DMS153 treated with DMSO at 0.1 percent for 48 hours (cell line): ENCODE results near the gene NSUN2.

Experiments used
- DNase-seq: peaks from one replicate; lab custom pipeline; 2025; ENCODE audit not compliant: unreplicated experiment; lab: John Stamatoyannopoulos, UW

Gene NSUN2

DNA sequence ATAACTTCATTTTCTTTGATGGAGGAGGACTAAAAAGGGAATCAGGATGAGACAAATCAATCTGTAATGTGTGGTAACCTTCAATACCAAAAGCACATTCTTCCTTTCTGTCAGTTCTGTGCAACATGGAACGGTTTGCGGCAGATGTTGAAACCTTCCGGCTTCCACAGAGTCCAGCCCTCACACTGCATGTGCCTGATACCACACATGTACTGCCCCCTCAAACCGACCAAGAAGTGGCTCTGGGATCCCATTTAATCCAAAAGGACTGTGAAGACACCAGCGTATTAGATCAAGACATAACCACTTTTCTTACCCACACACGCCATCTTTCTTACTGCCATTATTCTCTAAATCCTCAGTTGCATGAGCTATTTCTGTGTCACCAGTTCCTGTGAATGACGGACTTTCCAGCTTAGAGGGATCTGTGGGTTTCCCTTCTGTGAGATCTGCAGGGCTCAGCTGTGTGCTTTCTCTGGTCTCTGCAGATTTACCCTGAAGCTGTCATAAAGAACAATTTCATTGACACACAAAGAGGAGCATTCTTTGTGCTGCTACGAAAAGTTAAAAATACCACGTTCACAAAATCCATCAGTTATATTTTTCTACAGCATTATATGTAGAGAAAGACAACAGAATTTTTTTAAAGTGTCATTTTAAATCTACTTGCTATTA lies 25.8 kb downstream of the NSUN2 start:
- DNase-seq, result no peak

DNA sequence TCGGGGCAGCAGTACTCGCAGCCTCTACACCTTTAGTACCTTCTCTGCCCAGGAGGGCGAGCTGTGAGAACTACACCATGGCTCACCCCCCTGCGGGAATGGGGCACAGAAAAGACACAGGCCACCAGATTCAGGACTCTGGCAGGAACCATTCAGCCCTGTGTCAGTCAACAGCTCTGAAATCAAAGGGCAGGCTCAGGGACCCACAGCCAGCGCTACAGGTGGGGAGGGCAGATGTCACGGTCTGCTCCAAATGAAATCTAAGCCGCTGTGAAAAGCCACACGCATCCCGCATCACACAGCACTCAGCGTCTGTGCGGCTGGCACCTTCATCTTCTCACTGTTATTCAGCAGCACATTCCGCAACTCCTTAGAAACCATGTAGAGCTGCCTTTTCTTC lies 27.9 kb downstream of the NSUN2 start:
- DNase-seq, result no peak

DNA sequence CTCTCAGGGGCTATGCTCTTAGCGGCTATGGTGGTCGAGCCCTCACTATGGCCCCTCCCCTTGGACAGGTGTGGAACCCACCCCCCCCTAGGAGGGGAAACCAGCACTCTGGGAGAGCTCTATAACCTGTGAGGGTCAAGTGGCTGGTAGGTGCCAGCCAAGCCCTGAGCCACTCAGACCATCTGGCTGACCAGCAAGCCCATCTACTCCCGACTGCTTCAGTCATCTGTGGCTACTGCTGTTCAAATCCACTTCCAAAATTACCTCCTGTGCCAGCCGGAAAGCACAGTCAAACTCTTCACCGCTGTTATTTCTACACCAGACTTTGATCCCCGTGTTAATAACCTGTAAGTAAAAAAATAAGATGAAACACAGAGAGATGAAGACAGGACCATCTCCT lies 28.5 kb downstream of the NSUN2 start:
- DNase-seq, result no peak

DNA sequence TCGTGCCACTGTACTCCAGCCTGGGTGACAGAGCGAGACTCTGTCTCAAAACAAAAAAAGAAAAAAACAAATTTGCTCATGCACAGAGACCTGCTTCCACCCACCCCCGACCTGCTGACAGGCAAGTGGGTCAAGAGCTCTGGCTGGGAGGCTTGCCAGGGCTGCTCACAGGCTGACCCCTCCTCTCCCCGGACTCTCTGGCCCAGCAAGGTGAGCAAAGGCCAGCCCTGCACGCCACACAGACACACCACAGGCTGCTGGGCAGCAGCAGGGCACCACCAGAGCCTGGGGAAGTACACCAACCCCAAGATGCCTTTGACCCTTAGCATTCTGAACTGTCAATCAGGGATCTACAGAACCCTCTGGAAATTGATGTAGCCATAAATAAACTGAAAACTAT lies 29.2 kb downstream of the NSUN2 start:
- DNase-seq, result no peak

DNA sequence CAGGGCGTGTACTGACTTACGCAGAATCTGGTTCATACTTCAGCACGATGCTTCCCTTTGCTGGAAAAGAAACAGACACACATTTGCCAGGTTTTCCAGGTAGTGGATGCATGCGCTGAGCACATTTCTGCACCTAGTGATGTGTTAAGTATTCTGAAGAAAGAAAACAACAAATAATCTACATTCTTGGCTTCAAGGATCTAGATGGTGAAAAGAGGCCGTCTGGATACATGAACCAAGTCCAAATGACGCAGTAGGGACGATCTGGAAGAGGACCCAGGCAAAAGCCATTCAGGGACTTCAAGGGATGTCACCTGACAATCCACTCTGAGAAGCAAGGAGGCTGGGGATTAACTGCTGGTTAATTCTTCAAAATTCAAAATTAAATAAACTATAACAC lies 30.4 kb downstream of the NSUN2 start:
- DNase-seq, result no peak

DNA sequence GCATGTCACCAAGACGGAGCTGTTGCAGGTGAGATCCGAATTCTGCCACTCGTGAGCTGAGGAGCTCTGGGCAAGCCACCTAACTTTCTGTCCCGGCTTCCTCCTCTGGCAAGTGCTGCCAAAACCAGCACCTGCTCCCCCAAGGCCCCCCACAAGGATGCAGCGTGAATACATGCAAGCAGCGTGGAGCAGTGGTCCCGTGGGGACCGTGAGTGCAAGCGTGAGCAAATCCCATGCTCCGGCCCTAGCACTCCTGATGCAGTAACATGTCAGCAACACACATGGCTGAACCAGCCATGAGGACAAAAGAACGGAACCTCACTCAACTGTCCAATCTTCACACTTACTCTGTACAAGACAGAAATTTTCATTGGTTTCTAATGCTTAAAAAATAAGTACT lies 31.0 kb downstream of the NSUN2 start:
- no peak for DNase-seq

DNA sequence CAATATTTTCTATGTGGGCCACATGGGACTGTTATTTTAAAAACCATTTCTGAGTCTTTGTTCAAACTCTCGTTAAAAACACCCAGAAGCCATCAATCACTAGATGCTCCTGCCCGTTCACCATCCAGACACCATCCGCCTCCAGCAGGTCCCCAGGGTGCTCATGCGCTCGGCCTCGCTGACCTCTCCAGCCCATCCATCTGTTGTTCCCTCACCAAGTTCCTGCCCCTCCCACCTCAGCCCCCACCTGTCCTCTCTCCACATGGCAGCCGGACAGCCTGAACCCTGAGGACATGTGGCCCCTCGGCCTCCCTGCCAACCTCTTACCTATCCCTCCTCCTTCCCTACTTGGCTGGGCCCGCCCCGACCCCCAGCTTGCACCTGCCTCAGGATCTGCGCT lies 31.6 kb downstream of the NSUN2 start:
- no peak for DNase-seq

DNA sequence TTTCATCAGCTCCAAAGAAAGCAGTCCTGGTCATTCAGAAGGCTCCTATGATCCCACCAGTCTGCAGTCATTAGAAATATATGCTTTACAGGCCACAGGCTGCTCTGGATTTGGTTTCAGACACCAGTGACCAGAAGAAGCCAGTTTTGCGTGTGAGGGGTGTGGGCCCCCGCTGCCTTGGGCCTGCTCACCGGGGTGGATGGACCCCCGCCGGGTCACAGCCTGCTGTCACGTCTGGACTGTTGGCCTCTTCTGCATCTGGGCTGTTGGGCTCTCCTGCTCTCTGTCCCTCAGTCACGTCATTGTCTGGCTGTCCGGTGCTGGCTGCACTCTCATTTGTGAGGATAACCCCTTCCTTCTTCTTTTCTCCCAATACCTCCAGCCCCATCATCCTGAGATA lies 33.1 kb downstream of the NSUN2 start:
- DNase-seq, result no peak

DNA sequence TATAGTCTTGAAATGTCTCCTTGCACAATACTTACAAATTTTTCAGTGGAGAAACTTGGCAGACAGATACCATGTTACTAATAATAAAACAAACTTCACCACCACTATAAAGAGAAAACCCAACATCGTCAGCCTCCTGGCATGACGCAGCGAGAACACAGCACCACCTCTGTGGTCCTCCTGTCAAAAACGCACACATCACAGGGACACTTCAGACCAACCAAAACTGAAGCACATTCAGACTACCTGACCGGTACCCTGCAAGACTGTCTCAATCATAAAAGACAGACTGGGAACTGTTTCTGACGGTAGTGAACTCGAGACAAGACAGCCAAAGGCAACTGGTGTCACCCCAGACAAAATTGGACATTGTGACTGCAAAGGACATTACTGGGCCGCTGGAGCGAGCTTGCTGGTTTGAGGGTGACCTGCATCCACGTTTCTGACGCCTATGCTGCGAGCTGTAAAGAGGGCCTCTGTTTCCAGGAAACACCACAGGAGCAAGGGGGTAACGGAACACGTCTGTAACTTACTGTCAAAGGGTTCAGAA lies 34.4 kb downstream of the NSUN2 start:
- DNase-seq, result no peak

DNA sequence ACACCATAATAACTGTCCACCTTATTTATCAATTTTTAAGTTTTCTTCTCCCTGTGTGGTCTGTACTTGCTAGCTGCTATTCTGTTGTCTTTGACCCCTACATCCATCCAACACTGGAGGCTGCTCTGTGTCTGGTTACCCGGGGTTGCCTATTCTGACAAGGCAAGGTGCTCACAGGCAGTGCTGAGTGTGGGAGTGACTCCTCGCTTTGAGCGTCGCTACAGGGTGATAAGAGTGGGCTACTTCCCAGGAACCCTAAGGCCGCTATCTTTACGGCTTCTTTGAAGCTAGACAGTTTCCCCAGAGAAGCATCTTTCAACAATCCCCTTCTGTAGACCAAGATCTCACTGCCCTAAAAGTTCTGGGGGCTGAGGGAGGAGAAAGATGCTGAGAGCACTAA lies 35.3 kb downstream of the NSUN2 start:
- DNase-seq, result no peak

DNA sequence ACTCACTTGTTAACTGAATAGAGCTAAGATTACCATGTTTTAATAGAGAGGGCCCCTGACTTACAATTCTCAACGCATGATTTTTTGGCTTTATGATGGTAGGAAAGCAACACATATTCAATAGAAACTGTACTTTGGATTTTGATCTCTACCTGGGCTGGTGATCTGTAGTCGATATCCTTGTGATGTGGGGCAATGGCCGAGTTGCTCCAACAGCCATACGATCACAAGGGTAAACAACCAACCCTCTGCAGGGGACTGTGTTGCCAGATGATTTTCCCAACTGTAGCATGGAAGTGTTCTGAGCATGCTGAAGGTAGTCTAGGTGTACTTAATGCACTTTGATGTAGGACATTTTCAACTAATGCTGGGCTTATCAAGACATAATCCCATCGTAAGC lies 36.5 kb downstream of the NSUN2 start:
- DNase-seq, result no peak

DNA sequence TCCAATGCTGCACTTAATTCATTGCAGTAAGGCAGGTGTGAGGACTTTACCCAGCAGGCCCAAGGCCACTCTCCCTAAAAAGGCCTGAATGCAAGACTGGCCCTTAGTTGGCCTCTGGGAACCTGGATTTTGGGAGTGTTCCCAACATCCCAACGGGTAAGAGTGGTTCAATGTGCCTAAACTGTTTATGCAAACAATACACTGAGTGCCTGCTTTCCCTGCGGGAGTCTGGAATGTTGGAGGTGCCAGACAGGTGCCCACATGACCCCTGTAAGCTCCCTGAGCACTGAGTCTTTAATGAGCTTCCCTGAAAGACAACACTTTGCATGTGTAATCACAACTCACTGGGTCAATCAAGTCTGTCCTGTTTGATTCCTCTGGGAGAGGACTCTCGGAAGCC lies 37.4 kb downstream of the NSUN2 start:
- no peak for DNase-seq

DNA sequence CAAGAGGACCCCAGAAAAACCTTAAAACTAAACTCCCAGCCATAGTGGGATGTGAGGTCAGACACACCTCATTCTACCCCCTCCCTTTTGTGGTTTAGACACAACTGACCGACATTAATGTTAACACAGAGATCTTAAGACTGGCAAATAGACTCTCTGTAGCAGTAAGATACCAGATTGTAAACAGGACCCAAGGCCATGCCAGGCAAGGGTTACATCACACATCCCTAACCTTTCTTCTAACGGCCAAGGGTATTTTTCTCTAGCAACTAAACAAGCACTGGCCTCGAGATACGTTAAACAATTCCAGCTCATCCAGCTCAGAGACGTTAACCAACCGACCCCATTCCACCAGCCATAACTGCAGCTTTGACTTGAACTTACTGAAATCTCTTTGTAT lies 38.8 kb downstream of the NSUN2 start:
- no peak for DNase-seq

DNA sequence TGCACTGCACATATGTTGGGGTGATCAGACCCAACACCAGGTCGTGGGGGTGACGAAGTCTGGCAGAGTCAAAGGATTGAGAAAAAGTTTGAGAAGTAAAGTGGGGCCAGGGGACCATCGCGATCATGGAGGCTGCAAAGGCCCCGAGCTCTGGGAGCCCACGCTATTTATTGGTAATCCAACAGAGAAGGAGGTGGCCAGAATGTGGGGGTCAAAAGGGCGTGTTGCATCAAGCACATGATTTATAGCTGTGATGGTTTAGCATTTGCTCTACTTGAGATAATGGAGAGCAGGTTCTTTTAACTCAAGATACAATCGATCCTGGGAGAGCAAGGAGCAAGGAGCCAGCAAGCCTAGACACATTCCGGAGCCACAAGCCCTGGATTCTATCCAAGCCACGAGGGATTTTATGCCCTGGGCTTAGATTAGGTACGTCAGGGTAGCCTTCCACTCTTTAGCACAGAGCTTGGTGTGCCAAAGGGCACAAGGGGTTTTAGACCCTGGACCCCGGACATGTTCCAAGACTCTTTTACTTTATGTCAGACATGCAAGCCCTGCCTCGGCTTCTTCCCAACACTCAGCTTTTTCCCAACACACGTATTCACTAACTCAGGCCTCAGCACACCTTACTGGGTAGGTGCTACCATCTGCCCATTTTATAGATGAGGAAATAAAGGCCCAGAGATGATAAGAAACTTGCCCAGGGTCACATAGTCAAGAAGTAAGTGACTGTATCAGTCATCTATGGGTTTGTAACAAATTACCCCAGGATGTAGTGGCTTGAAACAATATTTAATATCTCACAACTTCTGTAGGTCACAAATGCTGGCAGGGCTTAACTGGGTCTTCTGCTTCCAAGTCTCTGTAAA lies 39.5 kb downstream of the NSUN2 start:
- DNase-seq, result no peak

DNA sequence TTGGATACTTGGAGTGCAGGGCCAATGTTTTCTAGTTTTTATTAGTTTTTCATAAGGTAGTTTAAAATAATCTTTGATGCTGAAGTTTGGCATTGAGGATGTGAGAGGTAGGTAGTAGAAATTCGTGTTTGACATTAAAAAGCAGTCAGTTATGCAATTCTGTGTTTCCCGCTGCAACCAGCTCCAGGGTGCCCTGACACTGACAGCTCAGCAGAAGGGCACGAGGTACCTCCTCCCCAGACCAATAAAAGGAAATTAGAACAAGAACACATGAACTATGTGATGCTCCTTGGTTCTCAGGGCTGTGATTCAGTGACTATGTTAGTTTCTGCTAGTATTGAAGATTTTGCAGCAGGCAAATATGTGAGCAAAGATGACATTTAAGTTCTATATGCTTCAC lies 40.2 kb downstream of the NSUN2 start:
- DNase-seq, result no peak

DNA sequence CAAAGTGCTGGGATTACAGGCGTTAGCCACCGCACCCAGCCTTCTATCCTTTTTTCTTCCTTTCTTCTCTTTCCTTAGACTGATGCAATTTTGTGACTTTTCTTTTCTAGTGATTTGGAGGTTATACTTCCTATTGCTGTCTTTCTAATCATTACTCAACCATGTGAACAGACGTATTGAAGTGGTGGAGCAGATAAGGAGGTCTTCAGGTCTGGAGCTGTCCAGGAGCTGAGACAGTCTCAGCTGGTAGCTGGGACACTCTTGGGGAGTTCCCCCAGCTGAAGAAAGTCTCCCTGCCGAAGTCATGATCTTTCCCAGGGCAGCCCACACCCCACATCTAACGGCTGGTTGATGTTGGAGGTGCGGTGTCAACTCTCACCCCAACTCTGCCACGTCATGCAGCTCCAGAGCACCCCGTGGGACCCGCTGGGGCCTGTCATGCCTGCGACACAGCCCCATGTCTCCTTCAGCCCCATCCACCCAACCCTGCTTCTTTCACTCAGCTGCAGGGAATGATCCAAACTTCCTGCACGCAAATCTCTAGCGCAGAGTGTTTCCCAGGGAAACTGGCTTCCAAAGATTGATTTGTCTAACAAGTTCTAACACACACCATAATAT lies 41.1 kb downstream of the NSUN2 start:
- DNase-seq, result no peak

DNA sequence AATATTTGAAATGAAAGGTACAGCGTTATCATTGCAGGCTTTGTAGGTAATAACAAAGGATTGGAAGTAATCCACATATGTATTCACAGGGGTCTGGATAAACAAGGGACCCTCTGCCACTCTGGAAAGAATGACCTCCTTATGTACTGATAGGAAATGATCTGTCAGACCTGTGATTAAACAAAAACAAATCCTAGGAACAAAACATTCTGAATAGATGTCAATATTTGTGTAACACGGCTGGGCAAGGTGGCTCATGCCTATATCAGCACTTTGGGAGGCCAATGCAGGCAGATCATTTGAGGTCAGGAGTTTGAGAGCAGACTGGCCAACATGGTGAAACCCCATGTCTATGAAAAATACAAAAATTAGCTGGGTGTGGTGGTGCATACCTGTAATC lies 42.3 kb downstream of the NSUN2 start:
- DNase-seq, result no peak

DNA sequence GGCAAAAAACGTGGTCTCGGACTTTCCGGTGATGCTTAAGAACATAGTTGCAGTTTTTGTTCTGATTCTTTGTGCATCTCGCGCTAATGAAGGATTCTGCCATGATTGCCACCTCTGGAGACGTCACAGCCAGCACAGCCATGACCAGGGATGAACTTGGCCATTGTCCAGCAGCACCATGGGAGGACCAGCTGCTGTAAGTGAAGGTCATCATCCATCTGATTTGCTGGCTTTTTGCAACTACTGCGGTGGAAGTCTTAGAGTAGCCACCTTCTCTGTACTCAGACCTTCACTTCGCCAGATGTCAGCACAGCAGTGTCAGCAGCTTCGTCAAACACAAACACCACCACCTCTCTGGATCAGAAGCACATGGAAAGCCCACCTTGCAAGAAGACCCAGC lies 45.7 kb downstream of the NSUN2 start:
- no peak for DNase-seq

DNA sequence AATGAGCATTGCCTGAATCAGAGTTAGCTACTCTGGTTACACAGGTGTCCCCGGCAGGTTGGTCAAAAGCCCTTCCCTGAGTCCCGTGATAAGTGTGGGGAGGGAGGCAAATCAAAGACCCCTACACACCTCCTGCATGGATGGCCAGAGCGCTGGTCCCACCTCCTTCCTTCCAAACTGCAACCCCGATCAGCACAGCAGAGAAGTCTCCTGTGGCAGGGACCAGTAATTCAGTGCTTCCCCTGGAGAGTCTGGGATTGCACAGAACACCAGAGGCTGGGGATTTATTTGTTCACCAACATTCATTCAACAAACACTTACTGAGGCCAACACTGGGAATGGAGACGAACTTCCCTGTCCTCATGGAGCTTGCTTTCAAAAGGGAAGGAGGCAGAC lies 46.2 kb downstream of the NSUN2 start:
- DNase-seq, result no peak

DNA sequence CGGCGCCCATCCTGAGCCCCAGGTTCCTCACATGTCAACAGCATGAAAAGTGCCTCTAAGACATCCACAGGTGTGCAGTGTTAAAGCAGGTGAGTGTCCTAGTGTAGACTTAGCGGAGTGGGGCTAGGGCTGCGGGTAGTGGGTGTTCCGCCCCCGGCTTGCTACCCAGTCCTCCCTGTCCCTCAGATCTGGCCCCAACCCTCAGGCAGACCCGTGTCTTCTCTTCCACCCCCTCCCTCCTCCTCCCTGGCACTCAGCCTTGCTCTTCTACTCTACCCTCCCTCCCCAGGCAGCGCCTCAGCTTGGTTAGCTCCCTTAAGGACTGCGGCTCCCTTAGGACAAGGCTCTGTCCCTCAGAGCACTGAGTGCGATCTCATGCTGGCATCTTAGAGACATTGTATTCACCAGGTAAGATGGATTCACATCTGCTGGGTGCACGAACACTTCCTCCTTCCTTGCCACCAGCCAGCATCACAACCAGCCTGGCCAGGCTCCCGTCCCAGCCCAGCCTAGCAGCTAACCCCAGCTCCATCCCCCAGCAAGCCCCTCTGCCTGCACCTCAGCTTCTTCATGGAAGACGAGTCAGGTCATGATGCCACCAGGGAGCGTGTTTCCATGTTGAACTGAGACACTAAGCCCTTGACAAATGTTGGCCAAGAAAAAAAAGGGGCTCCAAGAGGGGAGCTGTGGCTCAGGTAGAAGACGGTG lies 46.8 kb downstream of the NSUN2 start:
- no peak for DNase-seq

DNA sequence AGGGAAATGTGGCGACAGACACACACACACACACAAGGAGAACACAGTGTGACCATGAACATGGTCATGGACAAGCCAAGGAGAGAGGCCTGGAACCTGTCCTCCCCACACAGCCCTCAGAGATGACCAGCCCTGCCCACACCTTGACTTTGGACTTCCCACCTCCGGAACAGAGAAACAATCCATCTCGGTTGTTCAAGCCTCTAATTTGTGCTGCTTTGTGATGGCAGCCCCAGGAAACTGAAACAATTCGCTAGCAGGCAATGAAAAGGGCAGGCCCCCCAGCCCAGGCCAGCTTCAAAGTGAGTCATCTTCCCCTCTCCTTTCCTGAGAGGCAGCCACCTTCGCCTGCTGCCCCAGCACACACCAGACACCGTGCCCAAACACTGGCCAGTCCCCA lies 47.7 kb downstream of the NSUN2 start:
- no peak for DNase-seq
